CD4-positive, alpha-beta T cell treated with Interleukin-1 beta for 1 hour (primary cell): Measurements from ENCODE around the gene KCNQ1.

ENCODE experiments used
- DNase-seq, 2 donors: peaks; one replicate each; pipeline ENCODE4 v3.0.0-alpha.2; 2020 to 2022

KCNQ1 gene

DNA sequence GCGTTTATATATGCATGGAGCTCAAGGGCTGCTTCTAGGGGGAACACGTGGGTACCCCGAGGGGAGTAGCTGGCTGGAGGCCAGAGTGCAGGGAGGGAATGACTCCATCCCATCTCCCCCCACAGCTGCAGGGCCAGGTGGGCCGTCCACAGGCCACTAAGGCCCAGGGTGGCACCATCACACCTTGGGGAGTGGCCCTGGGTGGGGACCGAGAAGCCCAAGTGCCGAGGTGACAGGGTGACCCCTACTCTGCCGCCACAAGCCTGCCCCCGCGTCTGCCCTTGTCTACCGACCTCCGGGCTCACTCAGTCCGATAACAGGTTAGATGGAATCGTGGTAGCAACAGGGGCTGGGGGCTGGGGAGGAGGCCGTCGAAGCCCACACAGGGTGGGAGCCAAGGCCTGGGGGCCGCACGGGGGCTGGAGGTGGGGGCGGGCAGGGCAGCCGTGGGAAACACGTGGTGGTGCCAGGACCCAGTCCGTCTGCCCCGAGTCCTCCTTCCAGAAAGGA lies 129.3 kb downstream of the KCNQ1 start:
- no peak for DNase-seq

DNA sequence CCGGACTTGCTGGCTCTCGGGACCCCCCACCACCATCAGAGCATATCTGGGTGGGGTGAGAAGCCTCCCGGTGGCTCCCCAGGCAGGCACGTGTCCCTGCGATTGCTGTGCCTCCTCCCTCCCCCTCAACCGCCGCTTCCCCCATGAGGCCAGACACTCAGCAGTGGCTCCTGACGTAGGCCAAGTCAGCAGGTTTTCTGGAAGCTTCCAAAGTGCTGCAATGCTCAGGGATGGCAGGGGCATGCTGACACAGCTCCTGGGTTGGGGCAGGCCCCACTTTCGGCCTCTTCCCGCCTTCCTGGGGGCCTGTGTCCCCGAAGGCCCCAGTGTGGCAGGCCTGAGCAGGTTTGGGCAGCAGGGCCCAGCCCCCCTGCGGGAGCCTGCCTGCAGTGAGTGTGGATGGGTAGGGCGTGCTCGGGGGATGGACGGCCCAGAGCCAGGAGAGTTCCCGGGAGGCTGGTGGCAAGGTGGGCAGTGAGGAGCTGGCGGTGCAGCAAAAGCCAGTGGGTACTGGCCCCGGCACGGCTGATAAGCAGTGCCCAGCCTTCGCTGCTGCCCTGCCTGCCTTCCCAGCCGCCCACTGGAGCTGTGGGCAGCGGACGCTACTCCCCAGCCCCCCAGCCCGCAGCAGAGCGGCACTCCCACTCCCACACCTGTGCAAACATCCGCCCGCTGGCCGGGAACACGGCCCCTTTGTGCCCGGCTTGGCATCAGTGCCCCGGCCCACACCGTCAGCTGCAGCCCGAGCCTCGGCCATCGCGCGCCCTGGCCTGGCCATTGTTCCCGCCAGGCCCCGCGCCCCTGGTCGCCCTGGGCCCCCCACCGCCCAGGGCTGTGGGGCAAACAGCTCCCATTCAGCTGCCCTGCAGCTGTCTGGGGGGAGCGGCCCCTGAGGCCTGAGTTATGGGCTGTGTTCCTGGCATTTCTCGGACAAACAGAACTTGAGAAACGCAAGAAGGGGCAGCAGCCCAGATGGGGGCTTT lies 130.0 kb downstream of the KCNQ1 start:
- no peak for DNase-seq

DNA sequence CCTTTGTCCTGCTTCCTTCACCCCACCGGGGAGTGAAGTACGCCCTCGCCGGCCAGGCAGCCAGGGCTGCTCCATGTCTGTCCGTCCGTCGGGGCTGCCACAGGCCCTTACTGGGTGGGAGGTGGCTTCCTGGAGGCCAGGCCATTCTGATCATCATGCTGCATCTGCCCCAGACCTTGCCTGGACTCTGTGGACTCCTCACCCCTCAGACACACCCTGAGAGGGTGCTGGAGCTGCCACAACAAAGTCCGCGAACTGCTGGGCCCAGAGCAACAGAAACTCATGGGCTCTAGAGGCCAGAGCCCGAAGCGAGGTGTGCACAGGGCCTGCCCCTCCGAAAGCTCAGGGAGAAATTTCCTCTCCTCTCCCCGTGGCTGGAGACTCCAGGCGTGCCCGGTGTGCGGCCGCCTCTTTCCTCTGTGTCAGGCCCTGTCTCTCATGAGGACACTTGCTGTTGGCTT lies 130.8 kb downstream of the KCNQ1 start:
- DNase-seq, result no peak

DNA sequence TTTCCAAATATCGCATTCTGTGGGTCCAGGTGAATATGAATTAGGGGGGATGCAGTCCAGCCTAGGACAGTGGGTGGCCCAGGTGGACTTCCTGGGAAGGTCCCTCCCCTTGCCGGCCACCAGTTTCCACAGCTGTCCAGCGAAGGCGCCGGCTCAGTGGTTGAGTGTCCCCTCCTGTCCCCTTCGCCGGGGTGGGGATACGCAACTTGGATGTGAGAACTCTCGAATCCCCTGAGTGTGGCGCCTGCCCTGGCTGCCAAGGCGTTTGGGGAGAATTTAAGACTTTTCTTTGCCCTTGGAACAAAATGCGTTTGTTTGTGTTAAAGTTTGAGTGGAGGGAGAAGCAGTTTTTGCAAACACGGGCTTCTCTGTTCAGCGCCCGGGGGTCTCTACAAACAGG lies 131.3 kb downstream of the KCNQ1 start:
- no peak for DNase-seq

DNA sequence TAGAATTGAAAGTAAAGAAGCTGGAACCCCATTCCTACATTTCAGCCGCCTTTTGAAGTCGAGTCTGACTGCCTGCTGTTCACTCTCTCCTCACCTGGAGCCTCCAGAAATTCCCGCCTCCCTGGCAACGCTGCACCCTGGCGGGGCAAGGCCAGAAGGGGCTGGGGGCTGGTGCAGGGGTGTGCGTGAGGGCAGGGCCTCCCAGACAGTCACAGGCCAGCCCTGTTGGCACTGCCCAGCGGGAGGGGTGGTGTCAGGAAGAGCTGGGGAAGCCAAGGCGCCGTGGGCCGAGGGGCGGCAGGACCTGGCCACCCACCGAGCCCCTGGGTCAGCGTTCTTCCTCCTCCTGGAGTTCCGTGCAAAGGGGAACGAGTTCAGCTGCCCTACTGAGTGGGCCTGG lies 131.7 kb downstream of the KCNQ1 start:
- no peak for DNase-seq

DNA sequence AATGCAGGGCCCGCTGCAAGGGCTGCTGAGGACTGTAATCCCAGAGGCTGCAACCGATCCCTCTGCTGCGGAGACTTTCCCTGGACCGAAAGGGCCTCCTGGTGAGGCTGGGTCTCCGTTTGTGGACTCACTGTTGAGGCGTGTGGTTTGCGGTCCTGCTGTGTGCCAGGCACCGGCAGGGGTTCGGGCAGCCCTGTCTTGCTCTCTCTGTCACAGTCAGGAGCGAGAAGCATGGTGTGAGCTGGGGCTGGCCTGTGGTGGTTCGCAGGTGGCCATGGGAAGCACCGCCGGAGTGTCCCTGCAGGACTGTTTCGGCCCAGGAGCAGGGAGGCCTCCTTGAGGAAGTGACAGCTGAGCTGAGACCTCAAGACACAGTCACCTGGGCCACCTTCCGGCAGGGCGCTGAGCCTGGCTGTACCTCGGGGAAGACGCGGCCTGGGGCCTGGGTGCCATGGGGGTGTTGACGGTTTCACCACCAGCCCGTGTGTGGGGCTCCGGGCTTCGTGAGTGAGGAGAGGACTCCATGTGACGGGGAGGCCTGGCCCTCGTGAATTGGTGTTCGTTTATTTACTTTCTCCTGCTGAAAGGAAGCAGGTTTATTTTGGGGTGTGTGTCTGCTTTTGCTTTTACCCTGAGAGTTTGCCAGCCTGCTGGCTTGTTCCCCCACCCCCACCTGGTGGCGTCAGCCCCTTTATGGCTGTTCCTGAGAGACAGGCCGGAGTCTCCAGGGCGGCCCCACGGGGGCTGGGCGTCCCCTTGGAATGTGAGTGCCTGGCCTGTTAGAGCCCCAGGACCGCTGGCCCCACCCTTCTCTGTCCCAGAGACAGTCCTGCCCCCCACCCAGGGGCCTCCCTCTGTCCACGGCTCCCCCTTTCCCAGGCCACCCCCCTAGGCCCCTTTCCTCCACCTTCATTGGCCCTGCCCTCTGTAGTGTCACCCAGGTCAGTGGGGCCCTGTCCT lies 132.5 kb downstream of the KCNQ1 start:
- DNase-seq, result no peak

DNA sequence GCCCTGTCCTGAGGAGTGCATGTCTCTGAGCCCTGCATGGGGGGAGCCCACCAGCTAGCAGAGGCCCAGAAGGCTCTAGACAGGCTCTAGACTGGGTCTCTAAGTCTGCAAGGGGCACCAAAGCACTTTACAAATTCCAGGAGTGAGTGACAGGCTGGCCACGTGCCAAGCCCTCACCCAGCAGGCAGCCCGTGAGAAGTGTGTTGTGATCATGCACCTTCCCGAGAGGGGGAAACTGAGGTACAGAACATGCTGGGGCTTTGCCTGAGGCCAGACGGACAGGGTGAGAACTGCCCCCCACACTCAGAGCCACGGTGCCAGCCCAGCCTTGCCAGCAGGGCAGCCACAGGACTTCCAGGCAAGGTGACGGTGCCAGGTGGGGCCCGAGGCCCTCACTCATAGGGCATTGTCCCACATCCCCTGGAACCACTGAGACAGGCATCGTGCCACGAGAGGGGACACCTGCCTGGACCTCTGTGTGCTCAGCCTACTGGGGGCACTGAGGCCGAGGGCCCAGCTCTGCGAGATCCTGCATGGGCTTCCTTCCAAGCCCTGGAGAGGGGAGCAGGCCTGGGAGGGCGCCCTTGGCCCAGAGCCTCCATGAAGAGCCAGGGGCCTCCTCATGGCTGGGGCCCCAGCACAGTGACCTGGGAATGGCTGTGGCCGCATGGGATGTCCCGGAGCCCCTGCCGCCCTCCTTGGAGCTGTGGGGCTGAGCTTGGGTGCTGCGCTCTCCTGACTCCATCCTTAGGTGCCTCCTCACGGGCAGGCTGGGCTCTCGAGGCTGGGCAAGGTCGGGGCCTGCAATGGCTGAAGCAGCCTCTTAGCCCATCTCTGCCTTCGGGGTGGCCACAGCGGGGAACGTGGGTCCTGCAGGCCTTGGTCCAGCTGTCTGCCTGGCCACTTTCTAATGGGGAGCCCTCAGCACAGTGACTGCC lies 133.5 kb downstream of the KCNQ1 start:
- DNase-seq, result no peak

DNA sequence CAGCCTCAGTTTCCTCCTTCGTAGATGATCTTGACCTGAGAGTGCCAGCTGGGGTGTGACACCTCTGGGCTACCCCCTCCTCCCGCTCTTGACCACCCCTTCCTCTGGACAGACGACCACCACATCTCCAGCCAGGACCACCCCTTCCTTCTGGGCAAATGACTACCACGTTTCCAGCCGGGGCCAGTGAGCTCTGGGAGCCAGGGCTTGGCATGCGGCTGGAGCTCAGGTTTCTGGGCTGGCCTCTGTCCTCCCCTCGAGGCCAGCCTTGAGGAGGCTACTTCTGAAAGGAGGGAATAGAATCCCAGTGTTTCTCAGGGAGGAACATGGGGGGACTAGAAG lies 134.1 kb downstream of the KCNQ1 start:
- no peak for DNase-seq

DNA sequence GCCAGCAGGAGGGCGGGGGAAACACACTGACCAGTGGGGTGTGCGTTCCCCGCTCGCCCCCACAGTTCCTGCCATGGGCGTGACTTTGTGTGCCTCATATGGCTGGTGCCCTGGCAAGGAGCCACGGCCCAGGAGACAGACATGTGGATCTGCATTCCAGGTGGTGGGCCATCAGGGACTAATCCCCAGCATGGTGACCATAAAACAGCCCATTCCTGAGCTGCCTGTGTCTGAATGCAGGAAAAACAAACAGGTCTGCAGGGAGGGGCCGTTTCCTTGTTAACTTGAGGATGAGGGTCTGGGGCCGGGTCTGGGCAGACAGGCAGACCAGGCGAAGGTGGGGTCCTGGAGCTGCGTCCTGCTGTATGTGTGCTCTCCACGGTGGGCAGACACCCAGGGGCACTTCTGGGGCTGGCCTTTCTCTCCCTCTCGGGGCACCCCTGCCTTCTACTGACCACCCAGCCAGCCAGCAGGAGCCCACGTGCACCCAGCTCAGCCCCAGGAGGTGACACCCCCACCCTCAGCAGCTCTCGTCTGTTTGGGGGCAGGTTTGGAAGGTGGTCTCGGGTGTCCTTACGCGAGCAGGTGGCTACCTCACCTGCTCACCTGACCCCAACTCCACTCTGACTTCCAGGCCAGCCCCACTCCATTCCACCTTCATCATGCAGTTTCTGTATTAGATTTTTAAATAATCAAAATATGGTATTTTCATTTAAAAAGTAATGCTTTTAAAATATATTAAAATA lies 134.7 kb downstream of the KCNQ1 start:
- DNase-seq, result no peak

DNA sequence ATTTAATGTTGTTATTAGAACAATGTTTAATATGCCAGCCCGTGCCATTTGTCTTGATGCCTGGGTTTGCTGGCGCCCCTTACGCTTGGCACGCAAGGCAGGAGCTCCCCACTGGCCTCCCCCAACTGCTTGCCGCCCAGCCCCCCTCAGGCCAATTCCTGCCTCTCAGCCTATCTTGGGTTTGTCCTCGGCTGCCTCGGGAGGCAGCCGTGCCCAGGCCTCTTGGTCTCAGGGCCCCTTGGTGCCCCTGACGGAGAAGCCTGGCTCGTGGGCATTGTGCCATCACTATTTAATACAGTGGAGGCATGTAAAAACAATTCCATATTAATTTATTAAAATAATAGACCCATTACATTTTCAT lies 135.2 kb downstream of the KCNQ1 start:
- no peak for DNase-seq

DNA sequence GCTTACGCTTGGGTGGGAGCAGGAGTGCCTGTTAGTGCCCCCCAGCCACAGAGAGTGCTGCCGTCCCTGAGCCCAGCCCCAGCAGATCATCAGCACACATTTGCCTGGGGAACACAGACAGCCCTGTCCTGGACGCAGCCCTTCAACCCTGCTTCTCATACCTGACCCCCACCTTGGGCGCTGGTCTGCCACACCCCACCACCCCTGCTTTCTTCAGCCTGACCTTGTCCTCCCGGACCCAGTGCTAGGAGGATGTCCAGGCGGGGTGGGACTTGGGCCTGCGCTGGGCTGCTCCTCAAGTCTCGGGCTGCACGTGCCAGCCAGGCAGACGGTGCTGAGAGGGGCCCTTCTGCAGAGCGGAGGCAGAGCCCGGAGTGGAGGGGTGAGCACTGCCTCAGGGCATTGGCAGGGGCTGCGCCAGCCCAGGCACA lies 135.8 kb downstream of the KCNQ1 start:
- DNase-seq, result no peak

DNA sequence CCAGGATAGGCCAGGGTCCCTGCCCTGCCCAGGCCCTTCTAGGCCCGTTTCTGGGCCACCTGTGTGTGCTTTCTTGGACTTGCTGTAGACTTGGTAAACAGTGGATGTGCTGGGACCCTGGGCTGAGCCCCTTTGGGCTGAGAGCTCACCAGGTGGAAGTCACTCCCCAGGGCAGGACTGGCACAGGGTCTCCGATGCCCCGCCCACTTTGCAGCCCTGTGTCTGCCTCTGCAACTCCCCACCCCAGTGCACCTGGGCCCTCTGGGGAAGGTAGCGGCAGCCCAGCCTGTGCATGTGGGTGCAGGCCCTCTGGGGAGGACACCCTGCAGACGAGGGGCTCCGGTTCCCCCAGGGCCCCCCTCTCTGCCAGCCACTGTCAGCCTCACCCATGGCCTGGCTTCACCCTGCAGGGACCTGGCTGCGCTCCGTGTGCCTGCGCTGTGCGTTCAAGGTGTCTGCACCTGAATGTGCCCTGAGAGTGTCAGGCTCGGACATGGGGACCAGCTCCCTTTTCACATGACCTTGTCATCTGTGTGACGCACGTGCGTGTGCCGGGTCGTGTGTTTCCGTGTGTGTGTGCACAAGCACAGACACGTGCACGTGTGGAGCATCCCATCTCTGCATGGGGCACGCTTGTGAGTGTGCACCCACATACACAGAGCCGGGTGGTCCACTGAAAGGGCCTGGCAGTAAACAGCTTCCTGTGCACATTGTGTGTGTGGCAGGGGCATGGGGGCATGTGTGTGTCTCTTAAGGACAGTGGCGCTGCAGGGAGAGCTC lies 136.5 kb downstream of the KCNQ1 start:
- DNase-seq, result no peak

DNA sequence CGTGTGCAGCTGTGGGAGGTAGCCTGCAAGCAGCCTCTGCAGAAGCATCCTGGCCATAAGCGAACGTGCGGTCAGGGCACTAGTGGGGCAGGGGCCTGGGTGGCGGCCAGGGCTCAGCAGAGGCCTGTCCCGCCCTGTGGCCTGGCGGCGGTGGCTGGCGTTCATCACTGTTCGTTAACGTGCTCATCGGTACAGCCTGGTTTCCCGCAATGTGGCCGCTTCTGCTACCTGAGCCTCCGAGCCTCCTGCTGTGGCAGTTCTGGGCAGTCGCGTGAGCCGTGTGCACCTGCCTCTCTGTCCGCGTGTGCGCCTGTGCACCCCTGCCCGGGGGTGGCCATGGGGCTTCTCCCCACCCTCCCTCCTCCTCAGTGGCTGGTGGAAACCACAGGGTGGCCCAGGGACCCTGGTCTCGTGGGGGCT lies 137.1 kb downstream of the KCNQ1 start:
- DNase-seq, result no peak

DNA sequence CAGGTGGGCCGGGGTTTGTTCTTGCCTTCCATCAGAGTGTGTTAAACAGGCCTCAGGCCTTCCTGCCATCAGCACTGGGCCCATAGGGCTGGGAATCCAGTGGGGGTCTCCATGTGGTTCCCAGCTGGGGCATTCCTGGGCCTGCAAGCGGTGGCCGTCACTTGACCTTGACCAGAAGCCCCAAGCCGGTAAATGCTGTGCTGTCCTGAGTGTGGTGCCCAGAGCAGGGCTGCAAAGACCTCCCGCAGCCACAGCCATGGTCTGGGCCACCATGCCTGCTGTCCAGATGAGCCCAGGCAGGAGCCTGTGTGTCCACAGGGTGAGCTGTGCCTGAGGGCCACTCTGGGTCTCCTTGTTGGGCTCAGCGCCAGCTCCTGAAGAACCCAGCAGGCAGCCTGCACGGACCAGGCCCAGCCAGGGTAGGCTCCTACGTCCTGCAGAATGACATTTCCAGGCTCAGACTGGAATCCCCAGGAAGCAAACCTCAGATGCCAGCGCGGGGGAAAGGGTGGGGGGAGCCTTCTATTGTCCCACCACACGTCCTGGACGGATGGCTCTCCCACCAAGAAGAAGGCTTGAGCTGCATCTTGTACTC lies 137.6 kb downstream of the KCNQ1 start:
- DNase-seq, result no peak

DNA sequence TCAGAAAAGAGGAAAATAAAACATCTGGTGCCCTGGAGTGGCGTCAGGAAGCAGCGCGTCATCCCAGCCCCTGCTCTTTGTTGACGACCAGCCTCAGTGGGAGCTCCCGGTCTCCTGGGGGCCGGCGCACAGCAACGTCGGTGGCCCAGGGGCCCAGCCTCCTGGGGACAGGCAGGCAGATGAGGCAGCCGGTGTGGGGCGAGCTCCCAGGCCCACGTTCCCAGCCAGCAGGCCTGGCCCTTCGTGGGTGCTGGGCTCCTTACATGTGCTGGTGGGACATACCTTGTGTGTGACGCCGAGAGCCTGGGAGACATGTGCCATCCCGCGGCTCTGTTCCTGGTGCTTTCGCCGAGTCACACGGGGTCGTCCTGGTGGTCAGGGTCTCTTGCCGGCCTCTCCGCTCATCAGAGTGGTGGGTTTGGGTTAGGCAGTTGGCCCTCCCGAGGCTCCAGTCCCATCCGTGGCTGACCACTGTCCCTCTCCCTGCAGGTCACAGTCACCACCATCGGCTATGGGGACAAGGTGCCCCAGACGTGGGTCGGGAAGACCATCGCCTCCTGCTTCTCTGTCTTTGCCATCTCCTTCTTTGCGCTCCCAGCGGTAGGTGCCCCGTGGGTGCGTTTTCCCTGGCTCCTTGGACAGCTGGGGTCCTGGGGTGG lies 138.3 kb downstream of the KCNQ1 start:
- no peak for DNase-seq

DNA sequence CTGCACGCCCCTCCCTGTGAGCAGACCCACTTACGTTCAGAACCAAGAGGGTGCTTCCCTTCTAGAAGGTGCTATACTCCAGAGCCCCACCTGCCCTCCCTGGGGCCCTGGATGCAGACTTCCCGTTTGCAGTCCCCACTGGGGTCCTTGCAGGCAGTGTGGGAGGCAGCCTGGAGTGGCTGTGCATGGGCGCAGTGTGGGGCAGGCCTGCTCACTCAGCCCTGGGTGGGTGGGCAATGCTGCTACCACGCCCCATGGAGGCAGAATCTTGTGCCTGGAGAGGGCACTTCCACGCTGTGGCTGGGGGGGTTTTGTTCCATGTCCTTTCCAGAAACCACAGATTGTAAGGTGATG lies 138.8 kb downstream of the KCNQ1 start:
- no peak for DNase-seq

DNA sequence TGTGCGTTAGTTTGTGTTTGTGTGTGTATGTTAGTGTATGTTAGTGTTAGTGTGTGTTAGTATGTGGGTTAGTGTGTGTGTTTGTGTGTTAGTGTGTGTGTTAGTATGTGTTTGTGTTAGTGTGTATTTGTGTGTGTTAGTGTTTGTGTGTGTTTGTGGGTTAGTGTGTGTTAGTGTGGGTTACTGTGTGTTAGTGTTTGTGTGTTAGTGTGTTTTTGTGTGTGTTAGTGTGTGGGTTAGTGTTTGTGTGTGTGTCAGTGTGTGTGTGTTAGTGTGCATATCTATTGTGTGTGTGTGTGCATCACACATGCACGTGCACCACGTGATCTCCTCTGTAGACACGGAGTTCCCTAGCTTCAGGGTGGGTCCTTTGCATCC lies 139.6 kb downstream of the KCNQ1 start:
- no peak for DNase-seq

DNA sequence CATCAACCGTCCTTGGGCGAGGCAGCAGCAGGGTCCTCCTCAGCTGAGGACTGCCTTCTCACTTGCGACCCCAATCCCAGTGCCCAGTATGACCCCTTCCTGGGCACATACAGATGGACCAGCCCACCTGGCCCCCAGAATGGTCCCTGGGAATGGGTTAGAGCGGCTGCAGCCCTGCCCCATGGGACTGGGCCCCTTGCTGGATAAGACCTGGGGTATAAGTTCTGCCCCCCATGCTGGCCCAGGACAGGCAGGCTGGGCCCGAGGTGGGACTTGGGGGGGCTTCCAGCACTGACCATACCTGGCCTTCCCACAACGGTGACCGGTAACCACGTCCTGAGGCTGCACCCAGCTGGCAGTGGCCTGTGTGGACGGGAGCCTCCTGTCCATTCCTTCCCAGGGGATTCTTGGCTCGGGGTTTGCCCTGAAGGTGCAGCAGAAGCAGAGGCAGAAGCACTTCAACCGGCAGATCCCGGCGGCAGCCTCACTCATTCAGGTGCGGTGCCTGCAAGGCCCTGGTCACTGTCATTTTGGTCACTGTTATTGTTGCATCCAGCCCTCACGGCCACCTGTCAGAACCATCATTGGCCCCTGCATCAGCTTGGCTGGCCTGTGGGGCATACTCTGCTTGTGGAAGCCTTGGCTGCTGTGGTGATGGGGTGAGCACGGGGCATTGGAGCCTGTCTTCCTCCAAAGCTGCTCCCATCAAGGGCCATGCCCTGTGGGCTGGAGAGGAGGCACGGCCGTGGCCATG lies 140.2 kb downstream of the KCNQ1 start:
- DNase-seq, result no peak

DNA sequence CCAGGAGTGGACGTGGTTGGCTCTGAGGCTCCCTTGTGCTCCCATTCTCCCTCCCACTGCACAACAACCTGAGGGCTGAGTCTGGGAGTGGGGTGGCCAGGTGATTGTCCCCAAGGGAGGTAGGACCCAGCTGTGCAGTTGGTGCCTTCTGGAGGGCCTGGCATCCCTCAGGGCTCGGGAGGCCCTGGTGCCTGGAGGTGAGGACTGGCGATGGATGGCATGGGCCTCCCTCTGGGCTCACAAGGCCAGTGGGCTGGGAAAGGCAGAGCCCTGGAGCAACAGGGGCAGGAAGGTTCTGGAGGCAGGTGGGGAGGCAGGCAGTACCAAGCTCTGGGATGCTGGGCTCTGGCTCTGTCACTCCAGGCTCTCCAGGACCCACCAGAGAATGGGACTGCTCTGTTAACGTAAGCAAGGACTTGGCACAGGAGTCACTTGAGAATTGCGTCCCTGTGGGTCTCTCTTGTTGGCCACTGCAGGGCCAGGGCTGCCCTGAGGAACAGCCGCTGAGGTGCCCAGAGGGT lies 140.8 kb downstream of the KCNQ1 start:
- DNase-seq, result no peak
